ENCODE measurements around the gene ACSS1.

ACSS1 gene

GRCh38 chr20:24980291-24981053 lies 77.5 kb downstream of the ACSS1 start:
- no peak for TF ChIP-seq CTCF (IDR thresholded peaks at IDR 0.05)

- TF ChIP-seq CTCF (IDR thresholded peaks at IDR 0.05): no peak
Observed at GRCh38 chr20:24979036-24979960, 78.6 kb downstream of the ACSS1 start.

GRCh38 chr20:24978513-24978912 lies 79.4 kb downstream of the ACSS1 start:
- no peak for TF ChIP-seq CTCF (IDR thresholded peaks at IDR 0.05)

- TF ChIP-seq CTCF (IDR thresholded peaks at IDR 0.05): no peak
Observed at GRCh38 chr20:24977797-24978196, 80.1 kb downstream of the ACSS1 start.

- no peak for TF ChIP-seq CTCF (IDR thresholded peaks at IDR 0.05)
Observed at GRCh38 chr20:24977336-24977735, 80.6 kb downstream of the ACSS1 start.

GRCh38 chr20:24972341-24972740 lies 85.6 kb downstream of the ACSS1 start:
- no peak for TF ChIP-seq CTCF (IDR thresholded peaks at IDR 0.05)

GRCh38 chr20:24971376-24972101 lies 86.4 kb downstream of the ACSS1 start:
- no peak for TF ChIP-seq CTCF (IDR thresholded peaks at IDR 0.05)
